Prostate gland (tissue), 2 donors: ENCODE results near the gene GPR107.

ENCODE experiments used
- CTCF ChIP-seq, 4 experiments: fragments of 200-600 bp in 2 of 4; fragments of 450-650 bp in 2 of 4; sonication (generic) in 2 of 4; IDR thresholded peaks; 1 replicate in 3 of 4; 2 replicates in 1 of 4; pipeline ENCODE4 v1.5.1; 2016 to 2019; ENCODE audit warnings: antibody characterized with exemption in 4 of 4, mild to moderate bottlenecking in 2 of 4, moderate library complexity in 2 of 4
- POLR2A ChIP-seq: fragments of 450-650 bp; IDR thresholded peaks from one replicate; pipeline ENCODE4 v1.6.1; 2016; ENCODE audit warnings: antibody characterized with exemption, mild to moderate bottlenecking
- POLR2AphosphoS5 ChIP-seq: sonication (generic); formaldehyde crosslinking; IDR thresholded peaks from one replicate; pipeline ENCODE4 v1.6.1; 2017; ENCODE audit warnings: antibody characterized with exemption

- TF ChIP-seq POLR2AphosphoS5 (no peak), CTCF (IDR thresholded peaks at IDR 0.05) (no peak), POLR2A (no peak)
These were observed 54.2 kb downstream of the GPR107 start for GRCh38 chr9:130107955-130108354.
